ENCODE measurements around the gene AXIN1. TPM values are rescaled to one million over a fixed set of nuclear protein-coding genes. Genes with fewer than 3 reads are reported as not detected.
"Not testable (repeated sequence)": the region's sequence is repeated elsewhere in the genome, so short reads cannot be mapped to it uniquely, and the experiment has no call there.

Gene AXIN1, protein sequence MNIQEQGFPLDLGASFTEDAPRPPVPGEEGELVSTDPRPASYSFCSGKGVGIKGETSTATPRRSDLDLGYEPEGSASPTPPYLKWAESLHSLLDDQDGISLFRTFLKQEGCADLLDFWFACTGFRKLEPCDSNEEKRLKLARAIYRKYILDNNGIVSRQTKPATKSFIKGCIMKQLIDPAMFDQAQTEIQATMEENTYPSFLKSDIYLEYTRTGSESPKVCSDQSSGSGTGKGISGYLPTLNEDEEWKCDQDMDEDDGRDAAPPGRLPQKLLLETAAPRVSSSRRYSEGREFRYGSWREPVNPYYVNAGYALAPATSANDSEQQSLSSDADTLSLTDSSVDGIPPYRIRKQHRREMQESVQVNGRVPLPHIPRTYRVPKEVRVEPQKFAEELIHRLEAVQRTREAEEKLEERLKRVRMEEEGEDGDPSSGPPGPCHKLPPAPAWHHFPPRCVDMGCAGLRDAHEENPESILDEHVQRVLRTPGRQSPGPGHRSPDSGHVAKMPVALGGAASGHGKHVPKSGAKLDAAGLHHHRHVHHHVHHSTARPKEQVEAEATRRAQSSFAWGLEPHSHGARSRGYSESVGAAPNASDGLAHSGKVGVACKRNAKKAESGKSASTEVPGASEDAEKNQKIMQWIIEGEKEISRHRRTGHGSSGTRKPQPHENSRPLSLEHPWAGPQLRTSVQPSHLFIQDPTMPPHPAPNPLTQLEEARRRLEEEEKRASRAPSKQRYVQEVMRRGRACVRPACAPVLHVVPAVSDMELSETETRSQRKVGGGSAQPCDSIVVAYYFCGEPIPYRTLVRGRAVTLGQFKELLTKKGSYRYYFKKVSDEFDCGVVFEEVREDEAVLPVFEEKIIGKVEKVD
- total RNA-seq = 28.2 and 31.9 TPM in 2 replicates

DNA sequence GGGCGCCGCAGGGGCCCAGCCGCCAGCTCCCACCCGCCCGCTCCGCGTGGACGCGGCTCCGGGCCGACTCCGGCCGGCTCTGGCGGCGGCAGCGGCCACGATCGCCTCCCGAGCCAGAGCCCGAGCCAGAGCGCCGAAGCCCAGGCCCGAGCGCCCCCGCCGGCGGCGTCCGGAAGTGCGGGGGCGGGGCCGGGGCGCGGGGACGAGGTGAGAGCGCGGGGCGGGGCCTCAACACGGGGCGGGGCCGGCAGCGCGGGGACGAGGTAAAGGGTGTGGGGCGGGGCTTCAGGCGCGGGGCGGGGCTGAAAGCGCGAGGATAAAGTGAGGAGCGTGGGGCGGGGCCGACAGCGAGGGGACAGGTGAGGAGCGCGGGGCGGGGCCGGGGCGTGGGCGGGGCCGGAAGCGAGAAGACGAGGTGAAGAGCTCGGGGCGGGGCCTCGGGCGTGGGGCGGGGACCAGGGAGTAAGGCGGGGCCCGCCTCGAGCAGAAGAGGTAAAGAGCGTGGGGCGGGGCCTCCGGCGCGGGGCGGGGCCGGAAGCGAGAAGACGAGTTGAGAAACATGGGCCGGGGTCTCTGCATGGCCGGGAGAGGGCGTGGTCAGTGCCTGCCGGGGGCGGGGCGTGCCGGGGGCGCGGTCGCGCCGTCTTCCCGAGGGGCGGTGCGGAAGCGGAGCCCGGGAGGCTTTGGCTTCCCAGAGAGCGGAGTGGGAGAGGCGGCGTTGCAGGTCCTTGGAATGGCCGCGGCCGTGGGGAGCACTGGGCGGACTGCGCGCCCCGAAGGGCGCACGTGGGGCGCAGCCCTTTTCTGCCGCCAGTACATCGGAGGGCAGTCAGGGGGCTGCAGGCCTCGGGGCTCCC lies at the start of gene AXIN1:
AXIN1 (minus strand) TSS at position 177 of the 857 bp plus-strand sequence. CDS start 5,698 bp downstream, outside the sequence.
- DNase-seq = peak; percentile 88

DNA sequence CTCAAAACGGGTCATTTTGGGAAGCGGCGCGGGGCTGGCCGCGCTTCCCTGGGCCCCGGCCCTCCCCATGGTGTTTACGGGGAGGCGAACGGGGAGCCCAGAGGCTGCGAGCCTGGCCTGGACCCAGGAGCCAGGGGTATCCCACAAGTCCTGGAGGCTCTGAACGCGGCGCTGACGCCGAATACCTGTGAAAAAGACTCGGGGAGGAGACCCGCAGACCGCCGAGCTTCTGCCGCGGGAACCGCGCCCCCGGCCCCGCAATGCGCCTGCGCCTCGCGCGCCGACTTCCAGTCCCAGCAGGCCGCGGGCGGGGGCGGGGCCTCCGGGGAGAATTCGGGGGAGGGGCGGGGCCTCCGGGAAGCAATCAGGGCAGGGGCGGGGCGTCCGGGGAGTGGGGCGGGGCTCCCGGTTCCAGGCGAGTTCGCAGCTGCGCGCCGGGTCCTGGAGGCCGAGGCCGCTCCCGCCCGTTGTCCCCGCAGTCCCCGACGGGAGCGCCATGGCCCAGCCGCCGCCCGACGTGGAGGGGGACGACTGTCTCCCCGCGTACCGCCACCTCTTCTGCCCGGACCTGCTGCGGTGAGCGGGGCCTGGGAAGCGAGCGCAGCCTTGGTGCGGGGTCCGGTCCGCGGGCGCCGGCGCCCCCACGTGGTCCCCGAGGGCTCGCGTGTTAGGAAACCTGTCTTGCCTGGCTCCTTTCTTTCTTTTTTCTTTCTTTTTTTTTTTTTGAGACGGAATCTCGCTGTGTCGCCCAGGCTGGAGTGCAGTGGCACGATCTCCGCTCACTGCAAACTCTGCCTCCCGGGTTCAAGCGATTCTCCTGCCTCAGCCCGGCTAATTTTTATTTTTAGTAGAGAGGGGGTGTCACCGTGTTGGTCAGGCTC lies 49.2 kb upstream of the AXIN1 start, which contains the start of gene DECR2:
DECR2 (plus strand) TSS at position 418 of the 881 bp plus-strand sequence; CDS start at position 497, 79 bp downstream.
- peak; percentile 95 for DNase-seq

DNA sequence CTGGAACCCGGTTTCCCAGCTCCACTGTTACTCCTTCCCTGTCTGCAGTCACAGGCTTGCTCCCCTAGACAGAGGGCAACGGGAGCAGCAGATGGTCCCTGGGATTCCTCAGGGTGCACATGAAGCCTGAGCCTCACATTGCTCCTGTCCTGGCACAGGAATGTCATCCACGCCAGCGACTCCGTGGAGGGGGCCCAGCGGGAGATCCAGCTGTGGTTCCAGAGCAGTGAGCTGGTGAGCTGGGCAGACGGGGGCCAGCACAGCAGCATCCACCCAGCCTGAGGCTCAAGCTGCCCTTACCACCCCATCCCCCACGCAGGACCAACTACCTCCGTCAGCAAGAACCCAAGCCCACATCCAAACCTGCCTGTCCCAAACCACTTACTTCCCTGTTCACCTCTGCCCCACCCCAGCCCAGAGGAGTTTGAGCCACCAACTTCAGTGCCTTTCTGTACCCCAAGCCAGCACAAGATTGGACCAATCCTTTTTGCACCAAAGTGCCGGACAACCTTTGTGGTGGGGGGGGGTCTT lies 47.6 kb upstream of the AXIN1 start:
- no peak for DNase-seq

DNA sequence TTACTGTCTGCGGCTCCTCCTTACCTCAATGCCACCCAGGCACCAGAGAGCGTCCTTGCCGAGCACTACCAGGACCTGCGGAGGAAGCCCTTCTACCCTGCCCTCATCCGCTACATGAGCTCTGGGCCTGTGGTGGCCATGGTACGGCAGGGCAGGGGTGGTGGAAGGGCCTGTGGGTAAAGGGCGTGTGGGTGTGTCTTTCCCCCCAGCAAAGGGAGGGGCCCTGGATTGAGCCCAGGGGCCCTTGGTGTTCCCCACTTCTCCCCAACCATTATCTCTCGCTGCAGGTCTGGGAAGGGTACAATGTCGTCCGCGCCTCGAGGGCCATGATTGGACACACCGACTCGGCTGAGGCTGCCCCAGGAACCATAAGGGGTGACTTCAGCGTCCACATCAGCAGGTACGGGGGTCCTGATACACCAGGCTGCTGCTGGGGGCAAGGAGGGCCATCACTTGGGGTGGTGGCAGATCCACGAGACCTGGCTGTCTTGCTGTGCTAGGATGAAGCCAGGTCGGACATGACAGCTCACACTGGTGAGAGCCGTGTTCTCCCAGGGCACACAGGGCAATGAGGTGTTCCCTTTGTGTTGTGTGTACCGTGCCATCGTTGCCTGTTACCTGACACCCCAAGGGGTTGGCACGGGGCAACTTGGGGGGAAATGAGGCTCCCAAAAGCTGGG lies 47.0 kb upstream of the AXIN1 start:
- DNase-seq = no peak

DNA sequence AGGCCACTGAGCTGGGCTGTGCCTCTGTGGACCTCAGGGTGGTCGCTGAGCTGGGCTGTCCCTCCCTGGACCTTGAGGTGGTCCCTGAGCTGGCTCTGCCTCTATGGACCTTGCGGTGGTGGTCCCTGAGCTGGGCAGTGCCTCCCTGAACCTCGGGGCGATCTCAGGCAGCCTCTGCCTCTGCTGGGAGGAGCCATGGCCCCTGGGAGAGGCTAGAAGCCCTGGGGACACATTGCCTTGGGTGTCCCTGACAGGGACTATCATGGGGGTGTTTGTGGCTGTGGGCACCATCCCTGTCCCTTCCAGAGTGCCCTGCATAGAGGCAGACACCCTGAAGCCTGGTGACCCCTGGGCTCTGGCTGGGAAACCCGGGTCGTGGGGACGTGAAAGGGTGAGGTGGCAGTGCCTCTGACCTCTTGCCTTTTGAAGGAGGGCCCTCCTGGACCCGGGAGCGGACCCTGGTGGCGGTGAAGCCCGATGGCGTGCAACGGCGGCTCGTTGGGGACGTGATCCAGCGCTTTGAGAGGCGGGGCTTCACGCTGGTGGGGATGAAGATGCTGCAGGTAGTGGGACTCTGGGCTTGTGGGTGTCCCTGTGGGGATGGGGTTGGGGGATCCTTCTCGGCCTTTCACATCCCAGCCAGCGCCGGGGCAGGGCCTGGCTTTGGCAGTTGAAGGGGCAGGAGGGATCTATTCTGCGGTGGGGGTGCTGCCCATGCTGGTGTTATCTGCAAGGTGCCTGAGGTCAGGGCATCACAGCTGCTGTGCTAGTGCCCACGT lies 46.2 kb upstream of the AXIN1 start:
- no peak for DNase-seq

DNA sequence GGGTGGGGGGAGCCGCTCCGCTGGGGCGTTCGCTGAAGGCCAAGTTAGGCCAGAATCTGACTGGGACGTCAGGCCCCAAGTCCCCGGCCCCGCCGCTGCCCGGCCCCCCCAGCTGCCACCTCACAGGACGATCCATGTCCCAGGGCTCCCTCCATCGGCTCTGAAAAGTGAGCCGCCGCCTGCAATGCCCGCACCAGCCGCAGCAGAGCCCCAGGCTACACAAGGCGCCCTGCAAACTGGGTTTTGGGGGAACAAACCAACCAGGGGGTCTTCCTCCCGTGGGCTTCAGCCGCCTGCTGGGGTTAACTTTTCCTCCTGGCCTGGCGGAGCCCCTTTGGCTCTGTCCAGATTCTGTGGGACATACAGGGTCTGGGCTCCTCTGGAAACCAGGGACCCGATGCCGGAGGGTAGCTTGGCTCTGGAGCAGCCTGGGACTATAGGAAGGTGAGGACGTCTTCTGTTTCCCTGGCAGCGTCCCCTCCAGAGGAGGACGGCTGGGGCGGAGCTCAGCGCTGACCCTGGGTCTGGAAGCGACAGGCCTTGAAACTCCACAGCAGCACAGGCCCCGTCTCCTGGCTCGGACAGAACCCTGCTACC lies 45.3 kb upstream of the AXIN1 start:
- DNase-seq = peak; percentile 74

DNA sequence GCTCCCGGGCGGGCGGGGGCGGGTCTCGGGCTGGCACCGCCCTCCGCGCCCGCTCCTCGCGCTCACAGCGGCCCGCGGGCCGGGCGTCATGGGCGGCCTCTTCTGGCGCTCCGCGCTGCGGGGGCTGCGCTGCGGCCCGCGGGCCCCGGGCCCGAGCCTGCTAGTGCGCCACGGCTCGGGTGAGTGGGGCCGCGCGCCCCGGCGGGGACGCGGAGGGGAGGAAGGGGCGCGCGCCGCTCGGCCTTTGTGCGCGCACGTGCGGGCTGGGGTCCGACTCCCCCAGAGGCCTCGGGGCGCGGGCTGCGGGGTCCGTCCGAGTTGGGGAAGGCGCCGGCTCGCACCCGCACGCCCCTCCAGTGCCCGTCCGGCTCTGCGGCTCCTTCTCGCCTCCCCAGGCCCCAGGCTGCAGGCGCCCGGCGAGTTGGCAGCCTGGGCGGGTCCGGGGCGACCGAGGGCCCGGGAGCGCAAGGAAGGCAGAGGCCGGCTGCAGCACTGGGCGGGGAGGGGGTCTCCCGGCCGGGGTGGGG lies 44.7 kb upstream of the AXIN1 start, which contains the start of gene NME4:
NME4 (plus strand) TSS at position 65 of the 527 bp plus-strand sequence; CDS start at position 89, 24 bp downstream.
- peak; percentile 46 for DNase-seq

DNA sequence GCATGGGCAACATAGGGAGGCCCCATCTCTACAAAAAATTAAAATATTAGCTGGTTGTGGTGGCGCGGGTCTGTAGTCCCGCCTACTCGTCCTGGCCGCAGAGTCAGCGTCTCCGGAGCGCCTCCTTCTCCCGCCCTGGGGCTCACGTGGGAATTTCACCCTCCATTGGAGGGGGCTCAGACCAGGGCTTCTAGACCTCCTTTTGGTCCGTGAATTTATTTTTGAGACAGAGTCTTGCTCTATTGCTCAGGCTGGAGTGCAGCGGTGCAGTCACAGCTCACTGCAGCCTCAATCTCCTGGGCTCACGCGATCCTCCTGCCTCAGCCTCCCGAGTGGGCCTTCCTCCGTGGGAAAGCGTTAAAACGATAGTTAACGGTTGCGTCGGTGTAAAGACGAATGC lies 44.1 kb upstream of the AXIN1 start:
- DNase-seq = peak; percentile 74

DNA sequence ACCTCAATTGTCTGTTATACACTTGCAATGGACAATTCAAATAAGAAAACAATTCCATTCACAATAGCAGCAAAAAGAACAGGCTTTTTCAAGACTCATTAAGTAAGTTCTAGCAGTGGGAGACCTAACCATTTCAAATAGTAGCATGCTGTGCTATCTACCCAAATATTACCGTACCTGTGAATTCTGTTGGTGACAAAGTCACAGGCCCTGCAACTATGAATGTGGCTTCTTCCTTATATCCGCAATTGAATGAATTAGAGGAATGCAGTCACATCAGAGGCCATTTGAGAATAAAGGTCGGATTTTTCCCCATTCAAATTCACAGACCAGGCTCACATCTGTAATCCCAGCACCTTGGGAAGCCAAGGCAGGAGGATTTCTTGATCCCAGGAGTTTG lies 43.7 kb upstream of the AXIN1 start:
- no peak for DNase-seq

DNA sequence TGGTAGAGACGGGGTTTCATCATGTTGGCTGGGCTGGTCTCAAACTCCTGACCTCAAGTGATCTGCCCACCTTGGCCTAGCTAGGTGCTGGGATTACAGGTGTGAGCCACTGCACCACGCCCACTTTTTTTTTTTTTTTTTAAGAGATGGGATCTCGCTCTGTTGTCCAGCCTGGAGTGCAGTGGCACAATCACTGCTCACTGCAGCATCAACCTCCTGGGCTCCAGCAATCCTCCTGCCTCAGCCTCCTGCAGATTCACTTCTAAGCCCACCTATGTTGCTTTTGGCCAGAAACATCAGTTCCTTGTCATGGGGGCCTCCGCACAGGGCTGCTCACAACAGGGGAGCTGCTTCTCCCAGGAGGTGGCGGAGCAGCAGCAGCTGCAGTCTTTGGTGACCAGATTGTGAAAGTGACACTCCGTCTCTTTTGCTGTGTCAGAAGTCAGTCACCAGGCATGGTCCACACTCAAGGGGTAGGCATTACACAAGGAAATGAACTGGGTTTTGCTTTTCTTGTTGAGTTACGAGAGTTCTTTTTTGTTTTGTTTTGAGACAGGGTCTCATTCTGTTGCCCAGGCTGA lies 40.0 kb upstream of the AXIN1 start:
- no peak for DNase-seq

DNA sequence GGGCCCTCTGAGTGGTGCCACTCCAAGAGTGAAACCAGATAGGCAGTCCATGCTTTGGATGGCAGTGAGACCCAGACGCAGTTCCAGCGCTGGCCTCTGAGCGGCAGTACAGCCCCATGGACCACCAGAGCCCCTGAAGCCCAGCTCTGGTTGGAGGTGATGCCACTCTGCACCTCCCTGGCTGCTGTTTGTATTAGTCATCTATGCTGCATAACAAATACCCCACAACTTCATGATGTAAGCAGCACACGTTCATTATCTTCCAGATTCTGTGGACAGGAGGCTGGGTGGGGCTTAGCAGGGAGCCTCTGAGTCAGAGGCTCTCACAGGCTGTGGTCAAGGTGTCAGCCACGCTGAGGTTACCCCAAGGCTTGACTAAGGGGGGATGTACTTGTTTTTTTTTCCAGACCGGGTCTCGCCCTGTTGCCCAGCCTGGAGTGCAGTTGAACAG lies 39.4 kb upstream of the AXIN1 start:
- DNase-seq = peak; percentile 81

DNA sequence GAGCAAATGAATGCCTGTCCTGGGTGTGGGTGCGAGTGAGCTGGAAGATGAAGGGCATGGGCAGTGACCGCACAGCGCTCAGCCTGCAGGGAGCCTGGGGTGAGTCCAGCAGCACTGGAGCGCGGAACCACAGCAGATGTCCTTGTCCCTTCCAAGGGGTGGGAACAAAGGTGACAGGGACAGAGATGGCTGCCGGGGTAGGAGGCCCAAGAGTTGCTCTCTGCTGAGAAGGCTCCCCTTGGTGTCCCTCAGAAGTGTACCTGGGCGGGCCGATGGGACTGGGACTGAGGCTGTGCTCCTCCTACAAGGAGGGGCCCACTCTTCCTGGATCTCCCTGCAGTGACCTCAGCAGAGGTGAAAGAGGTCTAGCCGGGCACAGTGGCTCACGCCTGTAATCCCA lies 36.8 kb upstream of the AXIN1 start:
- no peak for DNase-seq

DNA sequence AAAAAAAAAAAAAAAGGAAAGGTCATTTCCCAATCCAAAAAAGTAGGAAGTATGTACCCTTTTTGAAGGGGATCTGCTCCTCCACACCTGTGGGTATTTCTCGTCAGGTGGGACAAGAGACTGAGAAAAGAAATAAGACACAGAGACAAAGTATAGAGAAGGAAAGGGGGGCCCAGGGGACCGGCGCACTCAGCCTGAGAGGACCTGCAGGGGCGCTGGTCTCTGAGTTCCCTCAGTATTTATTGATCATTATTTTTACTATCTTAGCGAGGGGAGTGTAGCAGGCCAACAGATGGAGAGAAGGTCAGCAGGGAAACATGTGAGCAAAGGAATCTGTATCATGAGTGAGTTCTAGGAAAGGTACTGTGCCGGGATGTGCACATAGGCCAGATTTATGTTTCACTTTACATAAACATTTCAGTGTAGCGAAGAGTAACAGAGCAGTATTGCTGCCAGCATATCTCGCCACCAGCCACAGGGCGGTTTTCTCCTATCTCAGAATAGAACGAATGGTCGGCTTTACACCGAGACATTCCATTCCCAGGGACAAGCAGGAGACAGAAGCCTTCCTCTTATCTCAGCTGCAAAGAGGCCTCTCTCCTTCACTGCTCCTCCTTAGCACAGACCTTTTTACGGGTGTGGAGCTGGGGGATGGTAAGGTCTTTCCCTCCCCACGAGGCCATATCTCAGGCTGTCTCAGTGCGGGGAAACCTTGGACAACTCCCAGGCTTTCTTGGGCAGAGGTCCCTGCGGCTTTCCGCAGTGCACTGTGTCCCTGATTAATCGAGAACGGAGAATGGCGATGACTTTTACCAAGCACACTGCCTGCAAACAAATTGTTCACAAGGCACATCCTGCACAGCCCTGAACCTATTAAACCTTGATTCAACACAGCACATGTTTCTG lies 35.5 kb upstream of the AXIN1 start:
- not testable (repeated sequence) for DNase-seq

DNA sequence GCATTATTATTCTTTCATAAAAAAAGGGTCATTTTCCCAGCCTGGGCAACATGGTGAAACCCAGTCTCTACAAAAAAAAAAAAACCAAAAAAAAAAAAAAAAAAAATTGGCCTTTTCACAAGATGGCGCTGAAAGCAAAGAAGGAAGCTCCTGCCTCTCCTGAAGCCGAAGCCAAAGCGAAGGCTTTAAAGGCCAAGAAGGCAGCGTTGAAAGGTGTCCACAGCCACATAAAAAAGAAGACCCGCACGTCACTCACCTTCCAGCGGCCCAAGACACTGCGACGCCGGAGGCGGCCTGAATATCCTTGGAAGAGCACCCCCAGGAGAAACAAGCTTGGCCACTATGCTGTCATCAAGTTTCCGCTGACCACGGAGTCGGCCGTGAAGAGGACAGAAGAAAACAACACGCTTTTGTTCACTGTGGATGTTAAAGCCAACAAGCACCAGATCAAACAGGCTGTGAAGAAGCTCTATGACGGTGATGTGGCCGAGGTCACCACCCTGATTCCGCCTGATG lies 34.2 kb upstream of the AXIN1 start:
- DNase-seq = no peak

DNA sequence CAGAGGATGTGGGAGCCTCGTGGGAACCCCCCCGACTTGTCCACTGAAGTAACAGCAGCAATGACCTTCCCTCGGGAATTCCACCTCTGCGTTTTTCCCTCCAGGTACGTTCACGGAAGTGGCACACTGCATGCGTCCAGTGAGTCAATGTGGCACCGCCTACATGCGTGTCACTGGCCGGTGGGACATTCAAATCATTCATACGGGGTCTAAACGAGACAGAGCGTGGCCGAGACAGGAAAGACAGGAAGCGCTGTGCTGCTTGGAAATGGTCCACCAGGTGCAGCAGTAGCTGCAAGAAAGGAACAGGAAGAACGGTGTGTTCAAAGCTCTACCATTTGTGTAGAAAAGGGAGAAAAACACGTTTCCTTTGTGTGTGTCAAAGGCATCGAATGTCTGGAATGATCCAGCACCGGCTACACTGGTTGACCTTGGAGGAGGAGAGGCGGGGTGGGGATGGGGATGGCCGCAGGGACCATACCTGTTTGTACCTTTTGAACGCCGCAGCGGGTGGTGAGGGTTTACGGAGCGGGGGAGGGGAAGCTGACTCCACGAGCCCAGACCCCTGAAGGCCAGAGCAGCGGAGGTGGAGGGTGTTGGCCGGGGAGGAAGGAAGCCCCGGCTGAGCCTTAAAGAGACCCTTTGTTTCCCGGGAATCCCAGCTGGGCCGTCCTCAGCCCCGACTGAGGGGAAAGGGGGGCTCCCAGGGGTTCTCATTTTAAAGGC lies 31.0 kb upstream of the AXIN1 start:
- DNase-seq = peak; percentile 57
